Activated T-helper 1 cell treated with Interleukin-2 at 50 U/mL for 16 hours (primary cell): ENCODE results near the gene GNAZ.

Experiments
- DNase-seq: peaks from one replicate; pipeline ENCODE4 v3.0.0-alpha.2; 2020; ENCODE audit warnings: low read depth

Gene GNAZ

GRCh38 chr22:23077627-23078461, 7.5 kb downstream of the GNAZ start:
- DNase-seq: no peak

GRCh38 chr22:23078462-23078787, 8.1 kb downstream of the GNAZ start:
- no peak for DNase-seq

GRCh38 chr22:23079240-23079768, 9.0 kb downstream of the GNAZ start:
- DNase-seq: no peak

- no peak for DNase-seq
Observed at GRCh38 chr22:23079814-23080521, 9.6 kb downstream of the GNAZ start.

GRCh38 chr22:23080613-23081290, 10.4 kb downstream of the GNAZ start:
- DNase-seq: no peak

GRCh38 chr22:23082534-23083314, 12.4 kb downstream of the GNAZ start:
- DNase-seq: no peak

GRCh38 chr22:23083315-23084021, 13.1 kb downstream of the GNAZ start:
- no peak for DNase-seq

- no peak for DNase-seq
Observed at GRCh38 chr22:23084453-23085350, 14.4 kb downstream of the GNAZ start.

- no peak for DNase-seq
Observed at GRCh38 chr22:23085351-23085671, 15.0 kb downstream of the GNAZ start.

- no peak for DNase-seq
Observed at GRCh38 chr22:23085785-23086184, 15.5 kb downstream of the GNAZ start.

GRCh38 chr22:23086263-23086662, 15.9 kb downstream of the GNAZ start:
- no peak for DNase-seq

- no peak for DNase-seq
Observed at GRCh38 chr22:23086787-23087186, 16.5 kb downstream of the GNAZ start.

GRCh38 chr22:23088199-23088604, 17.9 kb downstream of the GNAZ start:
- DNase-seq: no peak

GRCh38 chr22:23089010-23089409, 18.7 kb downstream of the GNAZ start:
- DNase-seq: no peak

GRCh38 chr22:23089633-23090456, 19.5 kb downstream of the GNAZ start:
- no peak for DNase-seq

- no peak for DNase-seq
Observed at GRCh38 chr22:23090457-23090835, 20.1 kb downstream of the GNAZ start.

- DNase-seq: no peak
Observed at GRCh38 chr22:23091760-23092159, 21.4 kb downstream of the GNAZ start.

- DNase-seq: no peak
Observed at GRCh38 chr22:23092217-23092955, 22.1 kb downstream of the GNAZ start.
